Endothelial cell of umbilical vein (primary cell): ENCODE data around the gene SPART.

ENCODE experiments used
- EZH2 ChIP-seq: IDR thresholded peaks from 2 replicates; pipeline ENCODE4 v1.6.1; 2012; ENCODE audit warnings: borderline replicate concordance, low read depth, mild to moderate bottlenecking, moderate library complexity, low read length, inconsistent platforms; ENCODE audit not compliant: severe bottlenecking
- FOS ChIP-seq: IDR thresholded peaks from 2 replicates; pipeline ENCODE4 v1.6.1; 2011; ENCODE audit warnings: mild to moderate bottlenecking, low read length, moderate library complexity, borderline replicate concordance; ENCODE audit not compliant: insufficient read depth
- MYC ChIP-seq: IDR thresholded peaks from one replicate; pipeline ENCODE4 v1.6.1; 2011; ENCODE audit warnings: mild to moderate bottlenecking, low read depth, low read length
- POLR2A ChIP-seq: IDR thresholded peaks from 2 replicates; pipeline ENCODE4 v1.6.1; 2012; ENCODE audit warnings: low read depth, mild to moderate bottlenecking, control low read depth, low read length
- POLR2AphosphoS5 ChIP-seq: IDR thresholded peaks from 2 replicates; pipeline ENCODE4 v1.6.1; 2012; ENCODE audit warnings: low read depth, mild to moderate bottlenecking, control low read depth, low read length, moderate library complexity; ENCODE audit not compliant: insufficient read depth
- TF ChIP-seq, protein P1 (sequence below), 2 donors: IDR thresholded peaks; 1 replicate in 1 of 2; 2 replicates in 1 of 2; pipeline ENCODE4 v1.5.1; 2011; ENCODE audit warnings: low read length in 2 of 2, mild to moderate bottlenecking in 2 of 2, moderate library complexity in 2 of 2, control low read depth in 1 of 2, inconsistent platforms in 1 of 2, low read depth in 1 of 2; ENCODE audit not compliant: insufficient read depth in 1 of 2; ENCODE audit errors: extremely low read depth in 1 of 2

DNA sequence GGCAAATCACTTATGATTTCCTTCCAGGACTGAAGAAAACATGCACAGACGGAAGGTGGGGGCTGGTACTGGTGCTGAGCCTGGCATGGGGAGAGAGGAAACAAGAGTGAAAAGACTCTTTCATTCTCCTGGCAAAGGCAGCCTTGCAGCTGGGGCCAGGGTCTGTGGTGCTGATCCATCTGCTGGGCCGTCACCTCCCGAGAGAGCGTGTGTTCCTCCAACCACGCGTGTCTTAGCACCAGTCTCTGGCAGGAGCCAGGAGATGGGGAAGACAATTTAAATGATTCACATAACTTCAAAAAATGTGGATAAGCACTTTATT lies 23.9 kb upstream of the SPART start:
- TF ChIP-seq, protein P1, sequence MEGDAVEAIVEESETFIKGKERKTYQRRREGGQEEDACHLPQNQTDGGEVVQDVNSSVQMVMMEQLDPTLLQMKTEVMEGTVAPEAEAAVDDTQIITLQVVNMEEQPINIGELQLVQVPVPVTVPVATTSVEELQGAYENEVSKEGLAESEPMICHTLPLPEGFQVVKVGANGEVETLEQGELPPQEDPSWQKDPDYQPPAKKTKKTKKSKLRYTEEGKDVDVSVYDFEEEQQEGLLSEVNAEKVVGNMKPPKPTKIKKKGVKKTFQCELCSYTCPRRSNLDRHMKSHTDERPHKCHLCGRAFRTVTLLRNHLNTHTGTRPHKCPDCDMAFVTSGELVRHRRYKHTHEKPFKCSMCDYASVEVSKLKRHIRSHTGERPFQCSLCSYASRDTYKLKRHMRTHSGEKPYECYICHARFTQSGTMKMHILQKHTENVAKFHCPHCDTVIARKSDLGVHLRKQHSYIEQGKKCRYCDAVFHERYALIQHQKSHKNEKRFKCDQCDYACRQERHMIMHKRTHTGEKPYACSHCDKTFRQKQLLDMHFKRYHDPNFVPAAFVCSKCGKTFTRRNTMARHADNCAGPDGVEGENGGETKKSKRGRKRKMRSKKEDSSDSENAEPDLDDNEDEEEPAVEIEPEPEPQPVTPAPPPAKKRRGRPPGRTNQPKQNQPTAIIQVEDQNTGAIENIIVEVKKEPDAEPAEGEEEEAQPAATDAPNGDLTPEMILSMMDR (IDR thresholded peaks at IDR 0.05; ENCODE audit: extremely low read depth in 1 of 2, insufficient read depth in 1 of 2, low read depth in 1 of 2, low read length in 2 of 2): no peak
- TF ChIP-seq POLR2A (no peak), POLR2AphosphoS5 (no peak), EZH2 (no peak), FOS (no peak), MYC (no peak)
